GM19035 (cell line): ENCODE results near the gene RASGRF1.

Experiments
- ATAC-seq: cut with Tn5 transposase; IDR thresholded peaks from one replicate; pipeline ENCODE4 v1.9.1; 2021; ENCODE audit not compliant: unreplicated experiment

The RASGRF1 gene

DNA sequence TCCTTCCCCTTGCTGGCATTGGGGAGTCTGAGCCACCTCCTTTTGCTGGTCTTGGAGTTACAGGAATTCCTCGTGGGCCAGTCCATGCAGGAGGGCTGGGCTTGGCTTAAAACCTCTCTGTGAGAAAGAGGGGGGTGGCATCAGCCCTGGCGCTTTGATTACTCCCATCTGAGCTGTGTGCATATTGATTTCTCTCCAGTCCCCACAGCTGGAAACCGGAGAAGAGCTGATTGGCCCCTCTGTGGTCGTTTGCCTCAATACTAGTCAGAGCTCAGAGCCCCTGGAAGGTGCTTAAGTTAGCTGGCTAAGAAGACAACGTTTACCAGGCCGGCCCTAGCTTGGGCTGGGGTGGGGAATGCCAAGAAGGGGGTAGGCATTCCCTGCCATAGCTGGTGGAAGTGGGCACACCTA lies 4.0 kb upstream of the RASGRF1 start:
- ATAC-seq, result no peak

DNA sequence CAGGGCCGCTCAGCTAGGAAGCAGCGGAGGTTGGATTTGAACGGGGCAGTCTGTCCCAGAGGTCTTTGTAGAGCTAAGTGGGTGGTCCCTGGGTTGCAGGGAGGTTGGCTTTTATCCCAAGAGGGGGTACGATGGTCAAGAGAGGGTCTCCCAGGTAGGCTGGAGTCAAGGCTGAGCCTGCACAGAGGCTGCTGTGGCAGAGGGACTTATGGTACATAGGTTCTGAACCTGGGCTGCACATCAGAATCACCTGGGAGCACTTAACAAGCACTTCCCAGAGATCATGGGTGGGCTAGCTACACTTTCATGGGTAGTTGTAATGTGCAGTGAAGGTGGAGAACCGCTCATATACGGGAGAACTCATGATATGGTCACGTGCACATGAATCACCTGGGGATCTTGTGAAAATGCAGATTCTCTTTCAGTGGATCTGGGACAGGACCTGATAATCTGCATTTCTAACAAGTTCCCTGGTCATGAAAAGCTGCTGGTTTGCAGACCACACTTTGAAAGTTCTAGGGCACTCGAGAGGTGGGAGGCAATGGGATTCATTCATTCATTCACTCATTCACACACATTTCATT lies 2.9 kb upstream of the RASGRF1 start:
- ATAC-seq, result no peak

DNA sequence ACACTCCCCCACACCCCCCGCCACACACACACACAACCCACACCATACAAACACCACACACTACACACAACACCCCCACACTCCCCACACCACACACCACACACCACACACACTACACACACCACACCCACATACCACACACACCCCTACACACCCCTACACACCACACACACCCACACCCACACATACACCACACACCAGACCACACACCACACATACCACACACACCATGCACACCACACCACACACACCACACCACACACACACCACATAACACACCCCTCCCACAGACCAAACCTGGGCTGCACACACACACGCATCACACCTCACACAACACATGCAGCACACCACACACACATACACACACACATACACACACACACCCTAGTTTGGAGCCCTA lies 1.8 kb upstream of the RASGRF1 start:
- ATAC-seq, result no peak

DNA sequence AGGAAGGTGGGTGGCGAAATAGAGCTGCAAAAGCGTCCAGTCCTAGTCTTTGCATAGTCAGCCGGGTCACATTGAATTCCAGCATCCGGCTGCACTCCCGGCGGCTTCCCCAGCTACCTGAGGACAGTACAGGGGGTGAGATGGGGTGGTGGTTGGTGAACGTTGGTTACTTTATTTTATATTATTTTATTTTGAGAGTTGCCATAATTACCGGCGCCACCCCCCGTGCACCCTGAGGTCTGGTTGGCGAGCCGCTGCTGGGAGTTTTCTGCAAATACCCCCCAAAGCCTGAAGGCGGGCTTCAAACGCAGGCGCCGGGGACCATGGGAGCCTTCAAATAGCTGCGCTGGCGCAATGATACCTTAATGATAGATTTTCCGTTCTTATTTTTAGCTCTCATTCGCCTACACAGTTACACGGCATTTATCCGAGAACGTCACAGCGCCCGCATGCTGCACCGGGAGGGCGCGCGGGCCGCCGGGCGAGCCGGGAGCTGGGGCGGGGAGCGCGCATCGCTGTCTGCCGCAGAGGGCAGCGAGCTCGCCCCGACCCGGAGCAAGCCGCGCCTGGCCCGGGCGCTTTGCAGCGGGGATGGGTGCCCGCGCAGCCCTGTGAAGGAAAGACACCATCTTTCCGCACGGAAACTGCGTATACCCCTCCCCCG lies 756 bp upstream of the RASGRF1 start:
- ATAC-seq, result no peak

DNA sequence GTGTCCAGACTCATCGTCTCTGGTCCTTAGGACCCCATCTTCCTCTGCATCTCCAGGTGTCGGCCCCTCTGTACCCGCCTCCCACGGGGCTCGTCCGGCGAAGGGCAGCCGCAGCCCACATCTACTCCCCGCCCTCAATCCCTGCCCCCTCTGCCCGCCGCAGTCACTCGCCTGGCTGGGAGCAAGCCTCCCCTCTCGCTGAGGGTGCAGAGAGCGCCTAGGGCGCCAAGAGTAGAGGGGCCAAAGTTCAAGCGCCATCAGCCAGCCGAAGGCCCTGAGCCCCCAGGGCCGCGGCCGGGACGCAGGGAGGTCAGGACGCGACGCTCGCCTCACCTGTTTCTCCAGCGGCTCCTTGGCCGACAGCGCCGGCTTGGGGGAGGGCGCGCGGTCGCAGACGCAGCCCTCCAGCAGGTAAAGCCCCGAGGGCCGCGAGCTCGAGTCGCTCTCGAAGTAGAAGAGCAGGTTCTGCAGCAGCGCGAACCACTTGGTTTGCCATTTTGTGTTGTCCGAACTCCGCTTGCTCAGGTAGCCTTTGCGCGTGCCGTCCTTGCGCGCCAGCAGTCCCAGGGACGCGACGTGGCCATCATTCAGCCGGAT lies 592 bp downstream of the RASGRF1 start:
- no peak for ATAC-seq

DNA sequence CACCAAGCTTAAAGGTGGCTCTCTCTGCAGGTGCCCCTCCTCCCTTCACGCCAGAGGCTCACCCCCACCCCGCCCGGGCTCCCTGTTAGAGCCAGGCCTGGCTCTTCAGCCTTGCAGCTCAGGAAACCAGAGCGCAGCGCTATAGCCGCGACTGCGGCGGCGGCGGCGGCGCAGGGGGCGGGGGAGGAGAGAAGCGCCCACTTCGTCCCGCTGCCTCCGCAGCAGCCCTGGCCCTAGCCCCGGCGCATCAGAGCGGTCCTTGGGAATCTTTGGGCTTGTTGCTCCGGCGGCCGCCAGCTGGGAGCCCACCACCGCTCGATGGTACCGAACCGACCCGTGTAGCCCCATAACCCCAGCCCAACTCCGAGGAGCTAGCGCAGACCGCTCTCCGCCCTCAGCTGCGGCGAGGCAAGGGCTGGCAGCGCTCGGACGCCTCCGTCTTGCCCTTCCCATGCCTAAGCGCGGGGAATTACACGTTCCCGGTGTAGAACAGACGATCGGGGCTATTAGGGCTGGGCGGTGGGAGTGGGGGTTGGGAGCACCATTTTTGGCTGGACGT lies 1.2 kb downstream of the RASGRF1 start:
- no peak for ATAC-seq

DNA sequence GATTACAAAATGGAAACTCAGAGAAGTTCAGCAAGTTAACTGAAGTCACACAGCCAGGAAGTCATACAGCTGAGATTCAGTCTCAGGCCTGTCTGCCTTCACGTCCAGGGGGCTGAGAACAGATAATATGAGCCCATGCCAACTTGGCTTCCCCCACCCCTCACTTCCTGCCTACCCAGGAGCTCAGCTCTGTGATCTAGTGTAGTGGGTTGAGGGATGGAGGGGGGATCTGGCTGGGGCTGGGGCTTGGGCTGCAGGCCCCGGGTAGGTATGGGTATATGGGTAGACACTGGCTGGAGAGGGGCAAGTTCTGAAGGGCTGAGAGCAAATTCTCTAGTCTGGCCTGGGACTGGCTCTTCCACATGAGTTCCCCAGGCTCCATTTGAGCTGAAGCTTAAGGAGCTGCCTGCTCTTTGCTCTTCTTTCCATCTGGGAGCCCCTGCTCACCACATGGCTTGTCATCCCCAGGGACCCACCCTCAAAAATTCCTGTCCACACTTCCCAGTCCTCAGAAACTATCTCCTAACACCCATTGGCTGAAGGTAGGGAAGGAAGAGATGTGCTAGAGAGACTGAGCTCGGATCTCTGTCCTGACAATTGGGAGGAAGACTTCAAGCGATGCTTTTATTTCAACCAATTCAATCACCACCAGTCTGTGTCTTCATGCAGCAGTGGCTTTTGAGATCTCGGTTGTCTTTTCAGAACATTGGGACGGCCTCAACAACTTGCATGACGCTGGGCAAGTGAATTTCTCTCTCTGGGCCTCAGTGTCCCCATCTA lies 2.0 kb downstream of the RASGRF1 start:
- ATAC-seq, result no peak

DNA sequence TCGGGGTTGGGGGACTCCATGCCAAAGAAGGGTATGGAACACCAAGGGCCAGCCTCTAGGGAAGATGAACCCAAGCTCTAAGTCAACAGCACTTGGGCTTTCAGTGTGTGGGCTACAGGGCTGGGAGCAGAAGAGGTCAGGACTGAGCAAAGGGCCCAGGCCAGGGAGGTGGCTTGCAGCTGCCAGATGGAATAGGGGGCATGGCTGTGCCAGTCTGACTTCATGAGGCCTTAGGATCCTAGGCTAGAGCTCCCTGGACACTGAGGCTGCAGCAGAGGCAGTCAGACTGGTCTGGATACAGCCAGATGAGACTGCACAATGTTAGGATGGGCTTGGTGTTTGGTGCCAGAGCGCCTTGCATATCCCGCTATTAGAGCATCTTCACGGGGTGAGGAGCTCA lies 3.8 kb downstream of the RASGRF1 start:
- ATAC-seq, result no peak

DNA sequence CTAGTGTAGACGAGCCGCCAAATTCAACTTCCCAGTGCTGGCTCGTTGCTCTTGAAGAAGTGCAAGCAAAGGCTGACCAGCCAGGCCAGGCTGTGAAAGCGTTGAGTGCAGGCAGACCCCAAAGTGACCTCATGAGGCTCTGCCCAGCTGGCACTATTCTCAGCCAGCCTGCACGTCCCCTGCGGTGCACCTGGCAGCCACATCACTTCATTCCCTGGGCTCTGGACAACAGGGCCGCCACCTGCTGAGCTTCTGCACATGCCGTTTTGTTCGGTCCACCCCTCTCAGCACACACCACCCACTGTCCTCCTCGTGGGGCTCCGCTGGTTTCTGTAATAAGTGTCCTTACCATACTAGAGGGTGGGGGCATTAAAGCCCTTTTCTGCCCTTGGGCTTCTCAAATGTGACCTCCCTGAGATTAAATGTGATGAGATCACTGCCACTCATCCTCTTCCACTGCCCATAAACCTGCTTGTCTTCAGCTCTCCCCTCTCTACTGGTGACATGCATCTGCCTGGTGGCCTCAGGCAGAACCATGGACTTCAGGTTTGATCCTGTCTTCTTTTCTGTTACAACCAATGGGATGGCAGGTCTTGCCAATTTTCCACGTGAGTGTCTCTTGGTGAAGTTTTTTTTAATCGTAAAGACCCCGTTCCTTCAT lies 6.1 kb downstream of the RASGRF1 start:
- no peak for ATAC-seq

DNA sequence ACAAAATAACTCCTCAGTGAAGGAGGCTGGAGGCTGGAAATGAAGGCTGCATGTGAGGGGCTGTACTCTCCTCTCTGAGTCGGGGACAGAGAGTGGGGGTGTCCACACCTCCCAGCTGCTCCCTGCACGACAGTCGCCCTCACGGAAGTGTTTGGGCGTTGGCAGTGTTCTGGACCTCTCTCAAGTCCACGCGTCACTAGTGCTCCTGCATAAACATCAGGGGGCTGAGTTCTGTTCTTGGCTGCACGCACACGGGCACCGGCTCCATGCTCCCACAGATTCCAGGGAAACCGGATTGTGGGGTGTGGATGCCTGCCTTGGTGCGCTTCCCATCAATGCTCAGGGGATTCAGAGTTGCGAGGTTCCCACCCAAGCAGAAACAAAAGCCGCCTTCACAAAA lies 7.4 kb downstream of the RASGRF1 start:
- no peak for ATAC-seq

DNA sequence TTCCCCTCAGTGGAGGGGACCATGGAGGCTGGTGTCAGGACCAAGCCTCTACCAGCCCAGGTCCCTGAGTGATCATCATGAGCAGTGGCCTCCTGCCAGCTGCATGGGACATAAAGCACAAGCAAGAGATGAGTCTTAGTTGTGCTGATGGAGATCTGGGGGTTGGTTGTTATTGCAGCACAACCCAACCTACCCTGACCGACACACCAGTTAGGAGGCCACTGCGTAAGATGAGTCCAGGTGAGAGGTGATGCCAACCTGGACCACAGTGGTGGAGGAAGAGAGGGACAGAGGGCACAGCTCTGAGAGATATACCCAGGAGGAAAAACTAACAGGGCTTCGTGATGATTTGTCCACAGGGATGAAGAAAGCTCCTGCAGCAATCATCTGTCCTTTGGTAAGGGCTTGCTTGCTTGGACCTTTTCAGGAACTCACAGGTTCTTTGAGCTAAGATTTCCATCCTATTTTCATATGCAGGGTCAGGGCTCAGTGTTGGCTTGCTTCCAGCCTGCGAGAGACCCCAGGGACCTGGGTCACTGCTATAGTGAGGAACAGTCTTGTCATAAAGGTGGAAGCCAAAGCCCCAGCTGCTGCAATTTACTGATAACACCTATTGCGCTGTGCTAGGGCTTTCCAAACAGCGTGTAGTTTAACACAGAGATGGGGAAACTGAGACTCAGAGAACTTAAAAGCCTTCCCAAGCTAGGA lies 8.1 kb downstream of the RASGRF1 start:
- no peak for ATAC-seq

DNA sequence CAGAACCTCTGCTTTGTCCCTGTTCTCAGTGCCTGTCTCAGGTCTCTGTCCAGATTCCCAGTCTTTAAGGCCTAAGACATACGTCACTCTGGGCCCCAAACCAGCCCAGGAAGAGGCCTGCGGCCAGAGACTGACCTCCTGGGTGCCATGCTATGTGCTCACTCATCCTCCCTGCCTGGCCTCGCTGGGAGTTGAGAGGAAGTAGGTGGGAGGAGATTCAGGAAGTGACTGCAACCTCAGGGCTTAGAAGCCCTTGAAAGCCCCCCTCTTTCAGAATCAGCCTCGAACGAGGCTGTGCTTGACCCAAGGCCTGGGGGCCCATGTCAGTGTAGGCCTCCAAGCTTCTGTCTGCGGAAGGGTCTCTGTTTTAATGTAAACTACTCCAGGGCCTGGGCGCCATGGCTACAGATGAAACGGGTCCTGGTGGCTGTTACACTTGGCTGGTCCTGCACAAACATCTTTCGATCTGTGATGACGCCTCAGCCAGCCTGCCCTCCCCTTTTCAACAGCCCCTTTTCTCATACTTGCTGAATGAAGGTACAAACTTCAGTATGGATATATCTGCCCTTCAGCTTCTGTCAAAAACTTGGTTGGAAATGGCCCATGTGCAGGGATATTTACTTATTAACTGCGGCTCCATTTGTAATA lies 11.7 kb downstream of the RASGRF1 start:
- no peak for ATAC-seq

DNA sequence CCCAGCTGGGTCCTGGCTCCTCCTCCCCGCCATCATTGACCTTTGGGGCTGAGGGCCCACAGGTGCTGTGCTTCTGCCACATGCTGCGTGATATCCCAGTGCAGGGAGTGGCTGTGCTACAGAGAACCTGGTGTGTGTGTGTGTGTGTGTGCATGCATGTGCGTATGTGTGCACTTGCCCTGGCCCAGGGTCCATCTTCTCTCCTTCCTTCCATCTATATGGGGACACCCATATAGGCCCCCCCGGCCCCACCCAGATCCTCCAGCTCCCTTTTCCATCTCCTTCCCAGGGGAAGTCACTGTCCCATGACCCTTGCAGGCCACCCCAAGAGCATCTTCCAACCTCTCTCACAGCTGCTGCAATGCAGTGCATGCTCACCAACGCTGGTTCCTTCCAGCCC lies 12.6 kb downstream of the RASGRF1 start:
- ATAC-seq, result no peak

DNA sequence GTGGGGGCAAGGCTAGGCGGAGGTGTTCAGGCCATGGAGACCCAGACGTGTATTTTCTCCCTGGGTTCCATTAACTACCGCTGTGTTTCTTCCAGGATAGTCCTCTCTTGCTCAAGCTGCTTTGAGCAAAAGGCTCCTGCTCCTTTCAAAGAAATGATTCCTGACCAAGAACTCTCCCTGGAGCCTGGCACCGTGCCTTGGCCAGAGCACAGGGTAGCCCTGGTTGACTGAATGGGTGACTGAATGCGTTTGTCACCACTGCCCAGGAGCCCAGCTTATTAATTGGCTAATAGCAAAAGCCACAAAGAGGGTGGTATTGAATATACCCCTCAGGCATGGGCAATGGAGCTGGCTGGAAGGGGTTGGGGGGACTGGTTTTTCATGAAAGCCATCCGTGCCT lies 13.9 kb downstream of the RASGRF1 start:
- no peak for ATAC-seq

DNA sequence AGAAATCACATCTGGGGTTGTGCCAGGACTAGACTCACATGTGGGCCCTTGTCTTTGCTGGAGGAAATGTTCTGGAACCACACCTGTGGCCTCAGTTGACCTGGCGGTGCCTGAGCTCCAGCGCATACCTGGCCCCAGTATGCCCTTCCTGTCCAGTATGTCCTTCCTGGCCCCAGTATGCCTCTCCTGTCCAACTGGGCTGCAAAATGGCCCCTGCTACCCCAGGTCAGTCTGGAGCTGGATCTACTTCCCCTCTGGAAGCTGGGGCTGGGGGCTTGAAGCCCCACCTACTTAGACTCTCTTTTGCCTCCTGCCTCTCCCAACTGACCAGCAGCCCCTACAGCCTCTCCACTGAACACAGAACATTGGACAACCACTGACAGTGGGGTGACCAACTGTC lies 15.3 kb downstream of the RASGRF1 start:
- ATAC-seq, result no peak

DNA sequence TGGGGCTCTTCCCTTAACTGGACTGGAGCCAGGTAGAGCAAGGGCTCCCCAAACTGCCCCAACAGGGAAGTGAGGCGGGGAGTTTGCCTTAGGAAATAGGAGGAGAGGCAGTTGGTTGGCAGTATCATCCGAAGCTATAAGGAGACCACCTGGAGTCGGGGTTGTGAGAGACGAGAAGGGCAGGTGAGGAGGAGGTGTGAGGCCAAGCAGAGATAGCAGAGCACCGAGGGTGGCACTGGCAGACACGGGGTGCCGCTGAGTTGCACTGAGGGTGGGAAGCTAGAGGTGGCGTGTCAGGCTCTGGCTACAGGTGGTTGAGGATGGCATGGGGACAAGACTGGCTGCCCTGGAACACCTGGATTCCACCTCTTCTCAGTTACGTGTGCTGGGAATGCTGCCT lies 17.2 kb downstream of the RASGRF1 start:
- no peak for ATAC-seq

DNA sequence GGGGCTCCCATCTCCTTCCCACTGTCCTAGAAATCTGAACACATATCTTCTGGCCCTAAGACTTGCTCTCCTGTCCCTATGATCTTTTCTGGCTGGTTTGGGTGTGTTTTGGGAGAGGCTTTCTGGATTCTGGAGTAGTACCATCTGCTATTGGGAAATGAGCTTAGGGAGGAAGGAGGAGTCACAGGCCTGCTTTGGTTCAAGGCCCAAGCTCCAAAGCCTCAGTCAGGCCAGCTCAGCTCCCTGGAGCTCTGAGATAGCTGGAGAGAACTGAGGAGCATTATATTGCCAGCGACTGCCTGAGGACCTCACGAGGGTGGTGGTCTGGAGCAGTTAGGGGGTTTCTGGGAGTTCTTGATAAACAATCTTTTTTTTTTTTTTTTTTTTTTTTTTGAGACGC lies 18.7 kb downstream of the RASGRF1 start:
- ATAC-seq, result no peak

DNA sequence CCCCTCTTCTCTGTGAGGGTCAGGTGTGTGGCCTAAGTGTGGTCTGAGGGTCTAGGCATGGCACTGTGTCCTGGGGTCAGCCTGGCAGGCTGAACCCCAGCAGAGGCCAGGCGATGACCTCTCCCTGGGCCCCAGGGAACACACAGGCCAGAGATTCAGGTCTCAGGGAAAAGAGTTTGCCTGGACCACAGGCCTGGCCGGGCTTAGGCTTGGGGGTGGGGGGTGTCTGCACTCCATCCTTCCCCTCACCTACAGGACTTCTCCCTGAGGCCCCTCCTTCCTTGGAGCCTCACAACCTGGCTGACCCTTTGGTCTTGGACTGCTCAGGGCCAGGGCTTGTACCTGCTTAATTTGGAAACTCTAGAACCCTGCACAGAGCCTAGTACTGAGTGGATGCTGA lies 21.8 kb downstream of the RASGRF1 start:
- no peak for ATAC-seq

DNA sequence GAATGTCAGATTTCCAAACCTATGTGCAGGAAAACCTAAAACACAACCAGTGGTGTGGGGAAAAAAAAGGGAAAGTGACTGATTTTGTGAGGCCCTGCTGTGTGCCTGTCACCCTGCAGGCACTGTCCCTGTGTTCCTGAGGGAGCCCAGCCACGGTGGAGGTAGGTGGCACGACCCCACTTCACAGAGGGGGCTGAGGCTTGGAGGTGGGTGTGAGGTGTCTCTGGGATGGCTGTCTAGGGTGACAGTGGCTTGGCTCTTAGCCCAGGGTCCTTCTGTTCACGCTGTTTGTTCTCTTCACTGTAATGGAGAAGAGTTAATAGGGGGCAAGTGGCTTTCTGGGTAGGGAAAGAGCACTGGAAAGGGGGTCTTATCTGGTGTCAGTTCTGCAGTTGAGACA lies 22.6 kb downstream of the RASGRF1 start:
- no peak for ATAC-seq
